OCI-LY7 (cell line): Measurements from ENCODE around the gene ITGAE. TPM values are rescaled to one million over a fixed set of nuclear protein-coding genes. Genes with fewer than 3 reads are reported as not detected.
"Not testable (repeated sequence)": the region's sequence is repeated elsewhere in the genome, so short reads cannot be mapped to it uniquely, and the experiment has no call there.

ENCODE experiments used
- BruUV-seq: library from RNA; stranded (reverse); fragments of 400-500 nt; replicated peaks from 2 replicates; lab custom pipeline; 2021; lab: Mats Ljungman, UMichigan
- CTCF ChIA-PET: fragments of 300-600 bp; sonication (Branson Sonifier 250); formaldehyde crosslinking; loops from one replicate; lab custom pipeline; 2022; ENCODE audit warnings: antibody characterized with exemption; ENCODE audit not compliant: unreplicated experiment; lab: Charles Lee
- POLR2A ChIA-PET: fragments of 300-600 bp; sonication (Branson Sonifier 250); formaldehyde crosslinking; loops from one replicate; lab custom pipeline; 2022; ENCODE audit warnings: antibody characterized with exemption; lab: Charles Lee
- DNase-seq: peaks from one replicate; pipeline ENCODE4 v3.0.0-alpha.2; 2015; ENCODE audit warnings: low spot score
- H2AFZ ChIP-seq: fragments of 200-600 bp; sonication (generic), shearing (Covaris generic); 2 replicates; pipeline ENCODE4 v1.6.1; 2014; ENCODE audit warnings: mild to moderate bottlenecking, antibody characterized with exemption, low read length, moderate library complexity
- H3K27ac ChIP-seq: fragments of 200-600 bp; sonication (generic); 2 replicates; pipeline ENCODE4 v1.5.1; 2014; ENCODE audit warnings: mixed run types, low read depth, mild to moderate bottlenecking, moderate library complexity, low read length, inconsistent platforms; ENCODE audit not compliant: poor library complexity, severe bottlenecking
- H3K36me3 ChIP-seq: fragments of 200-600 bp; sonication (generic); 2 replicates; pipeline ENCODE4 v1.6.1; 2014; ENCODE audit warnings: mild to moderate bottlenecking, antibody characterized with exemption, low read length, moderate library complexity, mixed read lengths; ENCODE audit not compliant: insufficient read depth
- H3K4me1 ChIP-seq: fragments of 200-600 bp; sonication (generic); 2 replicates; pipeline ENCODE4 v1.5.1; 2014; ENCODE audit warnings: mild to moderate bottlenecking, low read length; ENCODE audit not compliant: insufficient read depth, poor library complexity, severe bottlenecking
- H3K4me2 ChIP-seq: fragments of 200-600 bp; sonication (generic); 2 replicates; pipeline ENCODE4 v1.6.1; 2014; ENCODE audit warnings: mild to moderate bottlenecking, low read length
- H3K4me3 ChIP-seq: fragments of 200-600 bp; sonication (generic); 2 replicates; pipeline ENCODE4 v1.5.1; 2014; ENCODE audit warnings: mild to moderate bottlenecking, low read depth, low read length; ENCODE audit not compliant: poor library complexity, severe bottlenecking
- H3K79me2 ChIP-seq: fragments of 200-600 bp; sonication (generic); 2 replicates; pipeline ENCODE4 v1.6.1; 2016; ENCODE audit warnings: low read depth, mild to moderate bottlenecking, low read length, moderate library complexity, mixed read lengths; ENCODE audit not compliant: insufficient read depth
- H3K9me2 ChIP-seq: fragments of 200-600 bp; sonication (generic); 2 replicates; pipeline ENCODE4 v1.6.1; 2016; ENCODE audit warnings: mild to moderate bottlenecking, low read length, mixed read lengths; ENCODE audit not compliant: insufficient read depth
- H3K9me3 ChIP-seq: fragments of 200-600 bp; sonication (generic); 2 replicates; pipeline ENCODE4 v1.6.1; 2014; ENCODE audit warnings: mild to moderate bottlenecking, mixed run types, low read length, mixed read lengths
- H4K20me1 ChIP-seq: fragments of 200-600 bp; sonication (generic); 2 replicates; pipeline ENCODE4 v1.6.1; 2014; ENCODE audit warnings: mild to moderate bottlenecking, antibody characterized with exemption, low read length, moderate library complexity, mixed read lengths; ENCODE audit not compliant: insufficient read depth
- CTCF ChIP-seq: fragments of 200-600 bp; sonication (generic); conservative IDR thresholded peaks from 2 replicates; pipeline ENCODE4 v1.5.1; 2014; ENCODE audit warnings: mild to moderate bottlenecking, antibody characterized with exemption, low read length, moderate library complexity, mixed read lengths
- EZH2phosphoT487 ChIP-seq: fragments of 200-600 bp; sonication (generic); IDR thresholded peaks from 2 replicates; pipeline ENCODE4 v1.6.1; 2018; ENCODE audit warnings: low read depth, borderline replicate concordance, mild to moderate bottlenecking, mixed run types, antibody characterized with exemption, low read length, moderate library complexity, mixed read lengths
- intact Hi-C: fragments of 100-400 bp; cut with micrococcal nuclease; formaldehyde crosslinking; loops from one replicate; pipeline ENCODE4 v1.10.0; 2022; ENCODE audit not compliant: unreplicated experiment
- total RNA-seq, 2 experiments: library from RNA; depleted of rRNA in 1 of 2; stranded (reverse); fragments of >200 nt in 1 of 2; shearing (Covaris generic) in 1 of 2; gene quantifications; 2 replicates each; pipeline ENCODE4 v1.2.3, GENCODE V29; 2014 to 2022

Gene ITGAE
- total RNA-seq, 2 experiments from 2014 or later, result 52.2 to 61.2 TPM

GRCh38 chr17:3710951-3711383 is 90.0 kb downstream of the ITGAE start:
- Histone ChIP-seq H4K20me1 (no peaks in the 10 kb centered on the region), H3K27ac (peak overlapping the region; percentile 96), H3K9me3 (no peaks in the 10 kb centered on the region), H3K9me2 (no peaks in the 10 kb centered on the region), H3K4me2 (peak overlapping the region; percentile 77), H2AFZ (no peak overlapping the region), H3K4me3 (peak overlapping the region; percentile 52), H3K4me1 (peaks cover 70% of the 10 kb centered on the region), H3K36me3 (peaks cover 38% of the 10 kb centered on the region), H3K79me2 (no peaks in the 10 kb centered on the region; the same call in 1 of the 2 replicates)
- no TSS peak for BruUV-seq
- TF ChIP-seq CTCF (no peak), EZH2phosphoT487 (no peak)
- POLR2A ChIA-PET, result interaction anchor here (0.6 to 2.6 kb wide), 6 partner anchors 12 to 1319 kb away, joined by 3 to 16 read pairs (median 6); partner anchors contain the start of gene P2RX5
- peak; percentile 96 for DNase-seq
- CTCF ChIA-PET, result interaction anchor here (0.7 to 1.2 kb wide), 4 partner anchors 15 to 133 kb away, joined by 3 to 4 read pairs (median 4); partner anchors contain the start of gene P2RX5
- intact Hi-C loops, result loop anchor here (1.0 kb wide), 2 partner anchors 12 to 15 kb away; partner anchors contain the start of genes HASPIN and P2RX5

GRCh38 chr17:3708366-3708765 is 92.6 kb downstream of the ITGAE start:
- peaks cover 52% of the 10 kb centered on the region for H3K4me1 ChIP-seq
- DNase-seq, result no peak
- peaks cover 15% of the 10 kb centered on the region for H3K36me3 ChIP-seq
- H4K20me1 ChIP-seq, result no peaks in the 10 kb centered on the region
- no peak overlapping the region for H2AFZ ChIP-seq
- no peak overlapping the region for H3K4me3 ChIP-seq
- no peaks in the 10 kb centered on the region for H3K79me2 ChIP-seq
- BruUV-seq, result TSS peak; percentile 54
- CTCF ChIA-PET, result no interaction called here
- POLR2A ChIA-PET, result interaction anchor here (0.7 to 1.3 kb wide), 4 partner anchors 12 to 425 kb away, joined by 3 read pairs; partner anchors contain the start of gene HASPIN
- TF ChIP-seq EZH2phosphoT487 (no peak), CTCF (no peak)
- H3K27ac ChIP-seq, result peak overlapping the region; percentile 15
- H3K9me2 ChIP-seq, result no peaks in the 10 kb centered on the region
- peak overlapping the region; percentile 54 for H3K4me2 ChIP-seq
- intact Hi-C loops, result no loop called here
- no peaks in the 10 kb centered on the region for H3K9me3 ChIP-seq

- H3K4me3 ChIP-seq, POLR2A ChIA-PET, H2AFZ ChIP-seq, BruUV-seq, H4K20me1 ChIP-seq, CTCF ChIA-PET, H3K4me2 ChIP-seq, H3K27ac ChIP-seq, DNase-seq, intact Hi-C loops, H3K9me2 ChIP-seq, H3K9me3 ChIP-seq, H3K79me2 ChIP-seq: not testable (repeated sequence)
- peaks cover 27% of the 10 kb centered on the region for H3K4me1 ChIP-seq
- peaks cover 22% of the 10 kb centered on the region for H3K36me3 ChIP-seq
Measured at GRCh38 chr17:3705718-3705984, 95.3 kb downstream of the ITGAE start.
